GM18502 (cell line): Measurements from ENCODE around the gene SMG7.
A peak's percentile ranks its signal among the peaks of the same experiment; 100 is the strongest.

Source experiments
- ATAC-seq: cut with Tn5 transposase; IDR thresholded peaks from one replicate; pipeline ENCODE4 v1.9.1; 2021; ENCODE audit warnings: mild to moderate bottlenecking; ENCODE audit not compliant: unreplicated experiment, poor library complexity

Gene SMG7

GRCh38 chr1:183584147-183584546, 111.8 kb downstream of the SMG7 start:
- no peak for ATAC-seq

- ATAC-seq = no peak
Measured at GRCh38 chr1:183585038-183585437, 112.7 kb downstream of the SMG7 start.

DNA sequence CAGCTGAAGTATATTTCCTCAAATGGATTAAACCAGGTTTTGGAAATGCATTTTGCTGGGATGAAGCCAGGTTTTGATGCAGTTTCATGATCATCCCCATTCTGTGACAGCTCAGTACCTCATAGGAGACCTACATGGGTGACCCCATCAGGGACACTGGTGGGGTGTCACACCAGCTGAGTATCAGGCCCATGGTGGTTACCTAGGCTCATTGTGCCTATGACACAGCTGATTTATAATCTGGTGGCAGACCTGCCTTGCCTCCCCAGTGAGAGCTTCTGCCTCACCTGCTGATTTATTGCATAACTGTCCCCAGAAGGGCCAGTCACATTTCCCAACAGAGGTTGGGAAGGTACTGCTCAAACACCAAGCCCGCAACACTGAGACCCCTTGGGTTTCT, 114.2 kb downstream of the SMG7 start:
- ATAC-seq = no peak

DNA sequence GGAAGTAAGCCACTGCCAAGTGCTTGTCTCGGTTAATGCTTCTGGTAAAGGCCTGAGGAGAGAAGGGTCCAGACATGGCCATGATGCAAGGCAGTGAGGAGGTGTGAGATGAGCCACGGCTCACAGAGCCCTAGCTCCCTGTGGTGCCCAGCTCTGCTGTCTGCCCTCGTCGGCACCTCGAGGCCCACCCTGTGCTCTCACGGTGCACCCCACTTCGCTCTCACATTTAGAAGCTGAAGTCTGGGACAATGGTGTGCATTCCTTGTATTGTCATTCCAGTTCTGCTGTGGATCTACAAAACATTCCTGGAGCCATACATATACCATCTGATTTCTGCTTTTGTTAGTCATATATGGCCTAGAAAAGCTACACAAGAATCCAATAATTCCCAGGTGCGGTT, 114.6 kb downstream of the SMG7 start:
- ATAC-seq = no peak

- ATAC-seq = no peak
Measured at GRCh38 chr1:183588827-183589226, 116.5 kb downstream of the SMG7 start.

DNA sequence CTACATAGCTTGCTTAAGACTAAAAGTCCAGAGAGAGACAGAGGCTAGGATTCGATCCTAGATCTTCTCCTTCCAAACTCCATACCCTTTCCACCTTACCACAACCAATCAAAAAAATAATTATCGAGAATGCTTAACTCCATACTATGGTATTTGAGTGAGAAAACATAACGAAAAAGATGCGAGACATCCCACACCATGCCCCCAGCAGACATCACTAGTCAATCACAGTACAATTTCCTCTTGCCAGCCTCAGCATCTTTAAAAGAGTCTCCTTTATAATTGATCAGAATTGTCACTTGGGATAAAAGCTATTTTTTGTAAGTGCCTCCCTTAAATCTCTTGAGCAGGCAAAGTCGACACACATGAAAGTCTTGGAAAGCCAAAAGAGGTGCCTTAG, 117.1 kb downstream of the SMG7 start:
- ATAC-seq = no peak

- ATAC-seq = peak; percentile 17
Measured at GRCh38 chr1:183589874-183590243, 117.6 kb downstream of the SMG7 start.

- peak; percentile 89 for ATAC-seq
Measured at GRCh38 chr1:183590244-183591191, 118.2 kb downstream of the SMG7 start, which contains the start of gene NCF2. TSS of gene NCF2 (minus strand) at chr1:183590459. CDS start at chr1:183590329, 130 bp downstream.

DNA sequence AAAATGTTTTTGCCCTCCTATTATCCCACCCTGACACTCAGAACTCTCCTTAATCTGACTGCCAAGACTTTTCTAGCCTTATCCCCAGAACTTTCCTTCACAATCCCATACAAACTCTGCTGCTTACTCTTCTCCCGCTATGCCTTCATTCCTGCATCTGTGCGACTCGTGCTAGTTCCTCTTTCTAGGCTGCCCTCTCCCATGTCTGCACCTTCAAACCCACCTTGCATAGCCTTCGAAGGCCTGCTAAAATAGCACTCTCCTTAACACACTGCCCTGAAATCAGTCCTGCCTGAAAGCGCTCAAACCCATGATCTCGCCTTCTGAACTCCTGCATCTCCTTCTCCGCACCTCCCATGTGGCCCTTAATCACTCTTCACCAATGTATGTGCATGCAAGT, 120.4 kb downstream of the SMG7 start:
- ATAC-seq = no peak

DNA sequence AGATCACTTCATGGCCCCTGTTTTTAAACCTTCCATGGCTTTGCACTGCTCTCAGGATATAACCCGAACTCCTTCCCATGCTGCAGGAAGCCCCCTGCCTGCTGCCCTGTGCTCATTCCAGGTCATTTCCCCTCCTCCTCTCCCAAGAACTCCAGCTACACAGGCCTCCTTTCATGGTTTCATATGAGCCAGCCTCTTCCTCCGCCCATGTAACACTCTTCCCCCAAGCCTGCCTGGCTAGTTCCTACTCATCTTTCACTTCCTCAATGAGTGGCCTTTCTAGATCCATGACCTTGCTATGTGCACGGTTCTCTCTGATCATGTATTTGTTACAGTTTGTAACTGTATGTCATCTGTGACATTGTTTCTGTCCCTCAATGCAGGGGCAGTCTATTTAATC, 121.1 kb downstream of the SMG7 start:
- ATAC-seq = peak; percentile 51

DNA sequence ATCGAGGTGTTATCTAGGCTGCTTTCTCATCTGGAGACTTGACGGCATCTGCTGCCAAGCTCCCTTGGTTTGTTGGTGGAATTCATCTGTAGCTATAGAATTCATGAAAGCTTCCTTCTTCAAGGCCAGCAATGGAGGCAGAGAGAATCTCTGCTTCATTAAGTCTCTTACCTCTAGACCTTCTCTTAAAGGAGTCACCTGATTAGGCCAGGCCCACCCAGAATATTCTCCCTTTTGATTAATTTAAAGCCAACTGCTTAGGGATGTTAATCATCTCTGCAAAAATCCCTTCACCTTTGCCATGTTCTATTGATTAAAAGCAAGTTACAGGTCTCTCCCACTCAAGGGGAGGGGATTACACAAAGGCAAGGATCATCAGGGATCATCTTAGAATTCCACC, 123.2 kb downstream of the SMG7 start:
- ATAC-seq = no peak

- no peak for ATAC-seq
Measured at GRCh38 chr1:183596500-183596899, 124.2 kb downstream of the SMG7 start.

- ATAC-seq = no peak
Measured at GRCh38 chr1:183597656-183598347, 125.5 kb downstream of the SMG7 start.

- peak; percentile 68 for ATAC-seq
Measured at GRCh38 chr1:183598386-183598785, 126.1 kb downstream of the SMG7 start.

- no peak for ATAC-seq
Measured at GRCh38 chr1:183600136-183600535, 127.8 kb downstream of the SMG7 start.

DNA sequence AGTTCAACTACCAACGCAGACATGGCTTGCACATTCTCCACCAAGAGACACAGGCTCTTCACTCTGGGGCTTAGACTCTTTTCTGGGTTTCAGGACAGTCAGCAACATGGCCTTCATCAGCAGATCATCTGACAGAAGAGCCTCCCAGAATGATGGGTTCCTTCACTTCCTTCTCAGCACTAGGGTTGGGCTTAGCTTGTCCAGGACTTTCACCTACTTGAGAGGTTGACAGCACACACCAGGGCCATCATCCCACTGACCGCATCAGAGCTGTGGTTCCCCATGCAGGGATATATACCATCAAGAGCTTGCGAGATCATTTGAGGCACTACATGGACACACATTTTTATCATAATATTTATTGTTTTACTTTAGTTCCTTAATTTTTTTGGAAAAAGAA, 128.3 kb downstream of the SMG7 start:
- ATAC-seq = no peak

- no peak for ATAC-seq
Measured at GRCh38 chr1:183602510-183602909, 130.2 kb downstream of the SMG7 start.
